B cell (primary cell): Measurements from ENCODE around the gene CACNA2D1. TPM values are rescaled to one million over a fixed set of nuclear protein-coding genes. Genes with fewer than 3 reads are reported as not detected.

Source experiments
- ATAC-seq: fragments of 200-7000 bp; cut with Tn5 transposase; one replicate; pipeline ENCODE4 v1.10.0; 2021; ENCODE audit warnings: low read depth, mild to moderate bottlenecking, moderate number of reproducible peaks, moderate library complexity
- CTCF ChIA-PET: fragments of 350-600 bp; sonication (Branson Sonifier 250); formaldehyde crosslinking; loops from one replicate; lab custom pipeline; 2021; ENCODE audit warnings: antibody characterized with exemption, inconsistent platforms; lab: Charles Lee
- POLR2A ChIA-PET: fragments of 350-600 bp; sonication (Branson Sonifier 250); formaldehyde crosslinking; loops from one replicate; lab custom pipeline; 2021; ENCODE audit warnings: antibody characterized with exemption; lab: Charles Lee
- DNase-seq: peaks from one replicate; pipeline ENCODE4 v3.0.0; 2013
- H2AFZ ChIP-seq: 2 replicates; pipeline ENCODE4 v1.6.1; 2012; ENCODE audit warnings: mild to moderate bottlenecking, low read depth, low read length; ENCODE audit not compliant: insufficient read depth, poor library complexity, severe bottlenecking
- H3K27ac ChIP-seq, 2 donors: 1 replicate in 1 of 2; 2 replicates in 1 of 2; pipeline ENCODE4 v1.5.1; 2012 to 2013; ENCODE audit warnings: low read length in 2 of 2, mild to moderate bottlenecking in 2 of 2, moderate library complexity in 1 of 2
- H3K27me3 ChIP-seq, 4 experiments: fragments of 200-600 bp in 1 of 4; sonication (generic) in 1 of 4; replicated peaks in 1 of 4; 1 replicate in 2 of 4; 2 replicates in 2 of 4; pipeline versions ENCODE4 v1.6.1 to v1.7.0; 2013 to 2016; ENCODE audit warnings: low read length in 3 of 4, mild to moderate bottlenecking in 2 of 4, mixed read lengths in 1 of 4, moderate library complexity in 1 of 4; ENCODE audit not compliant: insufficient read depth in 4 of 4, control insufficient read depth in 3 of 4; ENCODE audit errors: control extremely low read depth in 1 of 4
- H3K36me3 ChIP-seq, 2 experiments: replicated peaks in 1 of 2; 1 replicate in 1 of 2; 2 replicates in 1 of 2; pipeline versions ENCODE4 v1.6.1 to v1.7.1; 2013; ENCODE audit warnings: low read length in 1 of 2; ENCODE audit not compliant: insufficient read depth in 2 of 2, control insufficient read depth in 1 of 2; ENCODE audit errors: control extremely low read depth in 1 of 2, extremely low read depth in 1 of 2
- H3K4me1 ChIP-seq, 2 donors: fragments of 200-600 bp in 1 of 2; sonication (generic) in 1 of 2; 1 replicate in 1 of 2; 2 replicates in 1 of 2; pipeline versions ENCODE4 v1.5.1 to v1.6.1; 2013 to 2017; ENCODE audit warnings: low read length in 2 of 2; ENCODE audit not compliant: control insufficient read depth in 2 of 2, insufficient read depth in 2 of 2
- H3K4me2 ChIP-seq: replicated peaks from 2 replicates; pipeline ENCODE3; 2012; ENCODE audit warnings: mild to moderate bottlenecking, low read depth, low read length; ENCODE audit not compliant: poor library complexity, severe bottlenecking
- H3K4me3 ChIP-seq, 5 experiments: fragments of 200-600 bp in 1 of 5; sonication (generic) in 1 of 5; 1 replicate in 3 of 5; 2 replicates in 2 of 5; pipeline versions ENCODE4 v1.5.1 to v1.7.0; 2011 to 2016; ENCODE audit warnings: low read length in 4 of 5, mild to moderate bottlenecking in 4 of 5, low read depth in 2 of 5, control low read depth in 1 of 5, moderate library complexity in 1 of 5; ENCODE audit not compliant: insufficient read depth in 1 of 5; ENCODE audit errors: control extremely low read depth in 1 of 5, extremely low read depth in 1 of 5
- H3K79me2 ChIP-seq: fragments of 200-600 bp; sonication (generic); one replicate; pipeline ENCODE4 v1.6.0; 2016; ENCODE audit warnings: low read length; ENCODE audit not compliant: control insufficient read depth, insufficient read depth
- H3K9ac ChIP-seq: fragments of 200-600 bp; sonication (generic); 2 replicates; pipeline ENCODE4 v1.6.1; 2017; ENCODE audit warnings: mild to moderate bottlenecking, low read length, moderate library complexity
- H3K9me3 ChIP-seq, 3 donors: one replicate each; pipeline versions ENCODE4 v1.6.1 to v1.7.1; 2013; ENCODE audit warnings: low read length in 2 of 3; ENCODE audit not compliant: control insufficient read depth in 2 of 3, insufficient read depth in 1 of 3; ENCODE audit errors: control extremely low read depth in 1 of 3
- H4K20me1 ChIP-seq: 2 replicates; pipeline ENCODE4 v1.6.0; 2012; ENCODE audit warnings: mild to moderate bottlenecking, low read length; ENCODE audit not compliant: insufficient read depth, control insufficient read depth, poor library complexity, severe bottlenecking
- H3K27ac Mint-ChIP-seq: one replicate; pipeline ENCODE4 v1.8.0; 2021; ENCODE audit warnings: mixed read lengths
- H3K27me3 Mint-ChIP-seq: one replicate; pipeline ENCODE4 v1.8.0; 2021; ENCODE audit warnings: mixed read lengths
- H3K4me1 Mint-ChIP-seq: one replicate; pipeline ENCODE4 v1.8.0; 2021; ENCODE audit warnings: mixed read lengths
- H3K4me3 Mint-ChIP-seq: one replicate; pipeline ENCODE4 v1.8.0; 2021; ENCODE audit warnings: mixed read lengths
- H3K9me3 Mint-ChIP-seq: one replicate; pipeline ENCODE4 v1.8.0; 2022; ENCODE audit warnings: mixed read lengths; ENCODE audit not compliant: insufficient read depth
- EZH2 ChIP-seq: IDR thresholded peaks from 2 replicates; pipeline ENCODE4 v1.6.1; 2012; ENCODE audit warnings: borderline replicate concordance, low read depth, mild to moderate bottlenecking, moderate library complexity, low read length; ENCODE audit not compliant: insufficient read depth, poor library complexity, severe bottlenecking
- WGBS: methylation state at CpG from one replicate; pipeline ENCODE4 v1.1.5; 2013; ENCODE audit warnings: missing lambda C conversion rate; ENCODE audit not compliant: insufficient coverage; 5-methylcytosine and 5-hydroxymethylcytosine counted together
- intact Hi-C: fragments of 100-400 bp; cut with micrococcal nuclease; formaldehyde crosslinking; loops from one replicate; pipeline ENCODE4 v1.10.0; 2022
- polyA plus RNA-seq: library from polyadenylated mRNA; depleted of rRNA; stranded (reverse); fragments of >200 nt; gene quantifications from 2 replicates; pipeline ENCODE4 v1.2.3, GENCODE V29; 2012
- total RNA-seq, 2 donors: library from RNA; stranded (reverse); fragments of 120-200 nt in 1 of 2; gene quantifications; 1 replicate in 1 of 2; 2 replicates in 1 of 2; pipeline versions ENCODE4 v1.2.3 to v1.2.4, GENCODE V29; 2013 to 2022
- TF ChIP-seq, protein P1 (sequence below): fragments of 200-600 bp; IDR thresholded peaks from one replicate; pipeline ENCODE4 v1.8.0; 2022; ENCODE audit warnings: antibody characterized with exemption, mild to moderate bottlenecking

CACNA2D1 gene
- total and polyA plus RNA-seq, 2 donors (not counting 1 experiment from before 2014, with no cell fraction given): not detected

GRCh38 chr7:82053453-82054032 is 390.0 kb downstream of the CACNA2D1 start:
- CTCF ChIA-PET: no interaction called here
- no CpG with 5 or more reads among the region's 3 CpGs for WGBS
- Histone ChIP-seq H3K4me1 (no peaks in the 10 kb centered on the region), H2AFZ (no peak overlapping the region), H3K4me3 (no peak overlapping the region), H3K36me3 (no peaks in the 10 kb centered on the region), H3K9me3 (no peaks in the 10 kb centered on the region), H3K79me2 (no peaks in the 10 kb centered on the region), H4K20me1 (no peaks in the 10 kb centered on the region), H3K27ac (no peak overlapping the region), H3K27me3 (no peaks in the 10 kb centered on the region), H3K9ac (no peak overlapping the region), H3K4me2 (no peak overlapping the region)
- no peak for TF ChIP-seq EZH2
- TF ChIP-seq, protein P1, sequence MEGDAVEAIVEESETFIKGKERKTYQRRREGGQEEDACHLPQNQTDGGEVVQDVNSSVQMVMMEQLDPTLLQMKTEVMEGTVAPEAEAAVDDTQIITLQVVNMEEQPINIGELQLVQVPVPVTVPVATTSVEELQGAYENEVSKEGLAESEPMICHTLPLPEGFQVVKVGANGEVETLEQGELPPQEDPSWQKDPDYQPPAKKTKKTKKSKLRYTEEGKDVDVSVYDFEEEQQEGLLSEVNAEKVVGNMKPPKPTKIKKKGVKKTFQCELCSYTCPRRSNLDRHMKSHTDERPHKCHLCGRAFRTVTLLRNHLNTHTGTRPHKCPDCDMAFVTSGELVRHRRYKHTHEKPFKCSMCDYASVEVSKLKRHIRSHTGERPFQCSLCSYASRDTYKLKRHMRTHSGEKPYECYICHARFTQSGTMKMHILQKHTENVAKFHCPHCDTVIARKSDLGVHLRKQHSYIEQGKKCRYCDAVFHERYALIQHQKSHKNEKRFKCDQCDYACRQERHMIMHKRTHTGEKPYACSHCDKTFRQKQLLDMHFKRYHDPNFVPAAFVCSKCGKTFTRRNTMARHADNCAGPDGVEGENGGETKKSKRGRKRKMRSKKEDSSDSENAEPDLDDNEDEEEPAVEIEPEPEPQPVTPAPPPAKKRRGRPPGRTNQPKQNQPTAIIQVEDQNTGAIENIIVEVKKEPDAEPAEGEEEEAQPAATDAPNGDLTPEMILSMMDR: no peak
- H3K27ac Mint-ChIP-seq: no peak overlapping the region
- DNase-seq (no peak), ATAC-seq (no peak)
- H3K4me1 Mint-ChIP-seq: no peaks in the 10 kb centered on the region
- no peak overlapping the region for H3K4me3 Mint-ChIP-seq
- intact Hi-C loops: no loop called here
- H3K9me3 Mint-ChIP-seq: peaks cover 6% of the 10 kb centered on the region
- H3K27me3 Mint-ChIP-seq: no peaks in the 10 kb centered on the region
- POLR2A ChIA-PET: no interaction called here

DNA sequence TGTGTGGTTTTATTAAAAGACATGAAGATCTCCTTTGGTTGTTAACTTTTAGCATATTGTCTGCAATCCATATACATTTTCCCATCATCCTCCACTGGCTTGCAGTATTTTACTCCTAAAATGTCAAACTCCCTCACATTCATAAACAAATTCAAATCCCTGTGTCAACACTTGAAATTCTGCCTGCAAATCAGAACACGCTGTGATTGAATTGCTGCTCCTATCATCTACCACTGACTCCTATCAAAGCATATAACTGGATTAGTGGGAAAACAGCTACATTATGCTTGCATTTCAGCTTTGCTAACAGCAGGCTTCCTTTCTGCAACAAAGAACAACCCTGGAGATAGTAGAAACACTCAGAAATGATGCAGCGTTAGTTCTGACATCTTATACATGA is 392.0 kb downstream of the CACNA2D1 start:
- CTCF ChIA-PET: no interaction called here
- no peaks in the 10 kb centered on the region for H4K20me1 ChIP-seq
- H3K79me2 ChIP-seq: no peaks in the 10 kb centered on the region
- DNase-seq (no peak), ATAC-seq (no peak)
- no peaks in the 10 kb centered on the region for H3K9me3 ChIP-seq
- H2AFZ ChIP-seq: no peak overlapping the region
- H3K9ac ChIP-seq: no peak overlapping the region
- POLR2A ChIA-PET: no interaction called here
- H3K27ac ChIP-seq: no peak overlapping the region
- H3K4me2 ChIP-seq: no peak overlapping the region
- WGBS: no CpG with 5 or more reads among the region's 2 CpGs
- H3K4me1 ChIP-seq: no peaks in the 10 kb centered on the region
- H3K4me1 Mint-ChIP-seq: no peaks in the 10 kb centered on the region
- H3K4me3 ChIP-seq: no peak overlapping the region
- peaks cover 6% of the 10 kb centered on the region for H3K9me3 Mint-ChIP-seq
- H3K27me3 ChIP-seq: no peaks in the 10 kb centered on the region
- H3K27me3 Mint-ChIP-seq: no peaks in the 10 kb centered on the region
- H3K36me3 ChIP-seq: no peaks in the 10 kb centered on the region
- no peak for TF ChIP-seq EZH2
- TF ChIP-seq, protein P1: no peak
- no peak overlapping the region for H3K4me3 Mint-ChIP-seq
- H3K27ac Mint-ChIP-seq: no peak overlapping the region
- intact Hi-C loops: no loop called here
